GM21576 (cell line): ENCODE results near the gene ZBTB25.

Experiments
- ATAC-seq: cut with Tn5 transposase; IDR thresholded peaks from one replicate; pipeline ENCODE4 v1.9.1; 2021; ENCODE audit warnings: mild to moderate bottlenecking, moderate library complexity; ENCODE audit not compliant: unreplicated experiment

Gene ZBTB25

GRCh38 chr14:64478634-64479250 is 24.9 kb downstream of the ZBTB25 start:
- no peak for ATAC-seq

- ATAC-seq: no peak
Measured at GRCh38 chr14:64476438-64476837, 27.2 kb downstream of the ZBTB25 start.

GRCh38 chr14:64475585-64476273 is 27.9 kb downstream of the ZBTB25 start:
- ATAC-seq: no peak

- no peak for ATAC-seq
Measured at GRCh38 chr14:64474698-64475097, 28.9 kb downstream of the ZBTB25 start.

- no peak for ATAC-seq
Measured at GRCh38 chr14:64474041-64474440, 29.6 kb downstream of the ZBTB25 start.

- no peak for ATAC-seq
Measured at GRCh38 chr14:64468451-64468850, 35.2 kb downstream of the ZBTB25 start.

GRCh38 chr14:64467566-64467965 is 36.1 kb downstream of the ZBTB25 start:
- ATAC-seq: no peak

- ATAC-seq: no peak
Measured at GRCh38 chr14:64467101-64467500, 36.5 kb downstream of the ZBTB25 start.

- ATAC-seq: no peak
Measured at GRCh38 chr14:64465831-64466554, 37.6 kb downstream of the ZBTB25 start.

- ATAC-seq: peak; percentile 45
Measured at GRCh38 chr14:64465191-64465822, 38.3 kb downstream of the ZBTB25 start, which contains the start of gene AKAP5. AKAP5 (plus strand) TSS chr14:64465499; CDS start chr14:64468395, 2,896 bp downstream.

GRCh38 chr14:64464651-64465050 is 39.0 kb downstream of the ZBTB25 start:
- ATAC-seq: peak; percentile 1

GRCh38 chr14:64463873-64464272 is 39.8 kb downstream of the ZBTB25 start:
- no peak for ATAC-seq

- no peak for ATAC-seq
Measured at GRCh38 chr14:64463195-64463594, 40.4 kb downstream of the ZBTB25 start.

- ATAC-seq: no peak
Measured at GRCh38 chr14:64461221-64461620, 42.4 kb downstream of the ZBTB25 start.

- ATAC-seq: no peak
Measured at GRCh38 chr14:64459405-64460136, 44.1 kb downstream of the ZBTB25 start.

GRCh38 chr14:64454671-64455070 is 49.0 kb downstream of the ZBTB25 start:
- ATAC-seq: no peak

- no peak for ATAC-seq
Measured at GRCh38 chr14:64450255-64450654, 53.4 kb downstream of the ZBTB25 start.

- ATAC-seq: no peak
Measured at GRCh38 chr14:64447876-64448670, 55.6 kb downstream of the ZBTB25 start.

- peak; percentile 98 for ATAC-seq
Measured at GRCh38 chr14:64444984-64445845, 58.4 kb downstream of the ZBTB25 start.
